ENCODE data around the gene SH3D19.

- no peak for TF ChIP-seq CTCF (IDR thresholded peaks at IDR 0.05 in 4 of 5, conservative IDR thresholded peaks at IDR 0.05 in 1 of 5)
- TF ChIP-seq POLR2A (IDR thresholded peaks at IDR 0.05): no peak
These were observed 64.9 kb downstream of the SH3D19 start for GRCh38 chr4:151260526-151260925.
